Dendritic cell treated with granulocyte-macrophage colony-stimulating factor and Interleukin-4, amounts not matched to agents 40 ng/mL and 50 ng/mL, for 4 days (primary cell): ENCODE measurements around the gene ALG5.
A peak's percentile ranks its signal among the peaks of the same experiment; 100 is the strongest.

Source experiments
- H3K27ac Mint-ChIP-seq: one replicate; pipeline ENCODE4 v1.8.0; 2022; ENCODE audit warnings: mild to moderate bottlenecking, mixed read lengths
- H3K27me3 Mint-ChIP-seq: one replicate; pipeline ENCODE4 v1.8.0; 2022; ENCODE audit warnings: mild to moderate bottlenecking, mixed read lengths
- H3K36me3 Mint-ChIP-seq: one replicate; pipeline ENCODE4 v1.8.0; 2022; ENCODE audit warnings: low read depth, mixed read lengths
- H3K4me1 Mint-ChIP-seq: one replicate; pipeline ENCODE4 v1.8.0; 2022; ENCODE audit warnings: low read depth, mixed read lengths
- H3K4me3 Mint-ChIP-seq: one replicate; pipeline ENCODE4 v1.8.0; 2022; ENCODE audit warnings: mild to moderate bottlenecking, moderate library complexity, mixed read lengths
- H3K9me3 Mint-ChIP-seq: one replicate; pipeline ENCODE4 v1.8.0; 2022; ENCODE audit warnings: mixed read lengths
- intact Hi-C: fragments of 100-400 bp; cut with micrococcal nuclease; formaldehyde crosslinking; loops from one replicate; pipeline ENCODE4 v1.15.0; 2022

ALG5 gene

DNA sequence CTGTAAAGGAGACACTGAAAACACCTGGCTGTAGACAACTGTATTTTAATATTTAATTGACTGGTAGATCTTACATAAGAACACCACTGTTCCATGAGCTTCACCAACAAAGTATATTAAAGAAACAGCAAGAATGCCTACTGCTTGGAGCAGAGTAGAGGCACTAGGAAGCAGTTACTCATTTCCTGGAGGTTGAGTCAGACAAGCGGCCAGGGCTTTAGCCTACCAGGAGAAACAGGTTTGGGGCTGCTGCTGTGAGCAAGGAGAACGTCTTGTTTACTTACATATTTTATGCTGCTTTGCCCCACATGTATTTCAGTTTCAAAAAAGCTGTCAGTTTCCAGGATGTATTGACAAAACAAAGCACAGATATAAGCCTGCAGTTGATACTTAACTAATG, 33.4 kb downstream of the ALG5 start:
- Mint-ChIP-seq H3K27me3 (no peaks in the 10 kb centered on the region), H3K36me3 (peaks cover 55% of the 10 kb centered on the region), H3K4me1 (no peaks in the 10 kb centered on the region), H3K27ac (no peak overlapping the region), H3K9me3 (no peaks in the 10 kb centered on the region), H3K4me3 (no peak overlapping the region)
- intact Hi-C loops, result no loop called here

DNA sequence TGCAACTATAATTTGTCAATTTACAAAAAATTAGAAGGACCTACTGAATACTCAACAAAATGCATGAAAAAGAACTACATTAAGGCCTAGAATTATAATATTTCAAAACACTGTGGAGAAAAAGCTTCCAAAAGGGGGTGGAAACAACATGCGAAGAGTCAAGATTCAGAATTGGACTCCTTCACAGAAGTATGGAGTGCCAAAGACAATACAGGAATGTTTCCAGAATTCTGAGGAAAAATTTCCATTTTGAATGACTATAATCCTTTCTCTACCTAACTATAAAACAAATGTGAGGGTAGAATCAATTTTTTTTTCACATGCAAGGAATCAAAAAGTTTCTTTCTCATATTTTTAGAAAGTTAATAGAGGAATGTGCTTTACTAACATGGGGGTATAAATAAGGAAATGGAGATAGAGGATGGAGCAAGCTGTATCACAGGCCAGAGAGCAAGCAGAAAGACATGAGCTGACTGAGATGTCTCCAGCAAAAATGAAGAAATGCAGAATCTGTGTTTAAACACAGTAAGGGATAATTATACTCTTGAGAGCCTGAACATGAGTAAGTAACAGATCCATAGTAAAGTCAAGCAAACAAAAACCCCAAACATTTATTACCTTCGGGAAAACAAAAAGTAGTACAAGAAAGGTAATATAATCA, 39.6 kb downstream of the ALG5 start:
- no peaks in the 10 kb centered on the region for H3K4me1 Mint-ChIP-seq
- no peaks in the 10 kb centered on the region for H3K9me3 Mint-ChIP-seq
- no peak overlapping the region for H3K4me3 Mint-ChIP-seq
- H3K36me3 Mint-ChIP-seq, result peaks cover 65% of the 10 kb centered on the region
- no peaks in the 10 kb centered on the region for H3K27me3 Mint-ChIP-seq
- intact Hi-C loops, result no loop called here
- no peak overlapping the region for H3K27ac Mint-ChIP-seq

DNA sequence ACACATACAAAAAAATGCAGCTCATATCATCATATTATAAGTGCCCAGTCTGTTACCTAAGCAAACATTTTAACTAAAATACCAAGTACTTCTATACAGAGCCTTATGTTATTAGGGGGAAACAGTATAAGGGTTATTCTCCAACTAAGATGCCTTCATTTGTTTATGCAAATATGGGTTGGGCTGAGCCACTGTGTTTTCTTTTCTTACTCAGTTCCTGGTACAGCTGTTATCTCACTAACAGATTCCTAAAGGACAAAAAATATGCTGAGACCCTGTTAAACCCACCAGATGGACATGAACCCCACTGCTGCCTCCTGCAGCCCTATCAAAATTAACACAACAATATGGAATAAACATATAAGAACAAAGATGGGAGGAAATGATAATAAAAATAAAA, 44.6 kb downstream of the ALG5 start:
- no peaks in the 10 kb centered on the region for H3K9me3 Mint-ChIP-seq
- H3K27me3 Mint-ChIP-seq, result no peaks in the 10 kb centered on the region
- intact Hi-C loops, result no loop called here
- H3K27ac Mint-ChIP-seq, result no peak overlapping the region
- H3K4me3 Mint-ChIP-seq, result no peak overlapping the region
- no peaks in the 10 kb centered on the region for H3K4me1 Mint-ChIP-seq
- peaks cover 73% of the 10 kb centered on the region for H3K36me3 Mint-ChIP-seq

- no peaks in the 10 kb centered on the region for H3K27me3 Mint-ChIP-seq
- peaks cover 60% of the 10 kb centered on the region for H3K36me3 Mint-ChIP-seq
- intact Hi-C loops, result no loop called here
- H3K4me1 Mint-ChIP-seq, result no peaks in the 10 kb centered on the region
- no peak overlapping the region for H3K27ac Mint-ChIP-seq
- no peaks in the 10 kb centered on the region for H3K9me3 Mint-ChIP-seq
- no peak overlapping the region for H3K4me3 Mint-ChIP-seq
Measured at GRCh38 chr13:36950920-36951319, 48.2 kb downstream of the ALG5 start.

GRCh38 chr13:36950330-36950729, 48.8 kb downstream of the ALG5 start:
- Mint-ChIP-seq H3K4me1 (no peaks in the 10 kb centered on the region), H3K27me3 (no peaks in the 10 kb centered on the region), H3K9me3 (no peaks in the 10 kb centered on the region), H3K27ac (no peak overlapping the region), H3K36me3 (peaks cover 54% of the 10 kb centered on the region), H3K4me3 (no peak overlapping the region)
- intact Hi-C loops, result no loop called here

DNA sequence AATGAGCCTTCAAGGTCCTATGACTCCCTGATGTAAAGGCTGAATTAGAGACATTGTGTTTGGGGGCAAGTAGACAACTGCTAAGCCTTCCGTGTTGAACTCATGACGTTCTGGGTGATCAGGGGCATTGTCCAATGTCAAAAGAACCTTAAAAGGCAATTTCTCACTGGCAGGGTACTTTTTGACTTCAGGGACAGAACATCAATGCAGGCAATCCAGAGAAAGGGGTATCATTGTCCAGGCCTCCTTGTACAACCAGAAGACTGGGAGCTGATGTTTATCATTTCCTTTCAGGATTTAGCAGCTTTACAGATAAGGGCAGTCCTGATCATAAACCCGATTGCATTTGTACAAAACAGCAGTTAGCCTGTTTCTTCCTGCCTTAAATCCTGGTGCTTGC, 54.1 kb downstream of the ALG5 start:
- no peaks in the 10 kb centered on the region for H3K27me3 Mint-ChIP-seq
- no peaks in the 10 kb centered on the region for H3K4me1 Mint-ChIP-seq
- peaks cover 17% of the 10 kb centered on the region for H3K36me3 Mint-ChIP-seq
- H3K4me3 Mint-ChIP-seq, result no peak overlapping the region
- intact Hi-C loops, result no loop called here
- H3K9me3 Mint-ChIP-seq, result peaks cover 14% of the 10 kb centered on the region
- H3K27ac Mint-ChIP-seq, result no peak overlapping the region

GRCh38 chr13:36925603-36926002, 73.5 kb downstream of the ALG5 start:
- H3K9me3 Mint-ChIP-seq, result no peaks in the 10 kb centered on the region
- intact Hi-C loops, result no loop called here
- no peaks in the 10 kb centered on the region for H3K36me3 Mint-ChIP-seq
- H3K4me3 Mint-ChIP-seq, result no peak overlapping the region
- H3K27ac Mint-ChIP-seq, result no peak overlapping the region
- no peaks in the 10 kb centered on the region for H3K4me1 Mint-ChIP-seq
- peaks cover 20% of the 10 kb centered on the region for H3K27me3 Mint-ChIP-seq

DNA sequence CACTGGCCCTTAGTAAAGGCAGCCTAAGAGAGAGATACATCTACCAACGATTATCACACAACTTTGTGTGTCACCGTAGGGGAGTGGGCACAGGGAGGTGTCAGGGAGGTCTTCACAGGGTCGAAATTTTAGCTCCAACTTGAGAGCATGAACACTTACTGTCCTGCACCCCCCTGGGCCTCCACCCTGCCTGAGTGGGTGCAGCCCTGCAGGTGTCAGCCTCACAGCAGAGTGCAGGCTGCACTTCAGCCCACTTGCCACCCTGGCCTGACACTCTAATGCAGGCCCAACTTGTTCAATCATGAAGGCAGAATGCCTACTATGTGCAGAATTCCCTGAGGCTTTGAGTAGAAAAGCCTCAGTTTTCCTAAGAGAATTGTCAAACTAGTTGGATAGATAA, 75.1 kb downstream of the ALG5 start:
- H3K27me3 Mint-ChIP-seq, result peaks cover 30% of the 10 kb centered on the region
- intact Hi-C loops, result no loop called here
- no peaks in the 10 kb centered on the region for H3K36me3 Mint-ChIP-seq
- no peak overlapping the region for H3K4me3 Mint-ChIP-seq
- peaks cover 4% of the 10 kb centered on the region for H3K4me1 Mint-ChIP-seq
- H3K27ac Mint-ChIP-seq, result no peak overlapping the region
- H3K9me3 Mint-ChIP-seq, result no peaks in the 10 kb centered on the region

DNA sequence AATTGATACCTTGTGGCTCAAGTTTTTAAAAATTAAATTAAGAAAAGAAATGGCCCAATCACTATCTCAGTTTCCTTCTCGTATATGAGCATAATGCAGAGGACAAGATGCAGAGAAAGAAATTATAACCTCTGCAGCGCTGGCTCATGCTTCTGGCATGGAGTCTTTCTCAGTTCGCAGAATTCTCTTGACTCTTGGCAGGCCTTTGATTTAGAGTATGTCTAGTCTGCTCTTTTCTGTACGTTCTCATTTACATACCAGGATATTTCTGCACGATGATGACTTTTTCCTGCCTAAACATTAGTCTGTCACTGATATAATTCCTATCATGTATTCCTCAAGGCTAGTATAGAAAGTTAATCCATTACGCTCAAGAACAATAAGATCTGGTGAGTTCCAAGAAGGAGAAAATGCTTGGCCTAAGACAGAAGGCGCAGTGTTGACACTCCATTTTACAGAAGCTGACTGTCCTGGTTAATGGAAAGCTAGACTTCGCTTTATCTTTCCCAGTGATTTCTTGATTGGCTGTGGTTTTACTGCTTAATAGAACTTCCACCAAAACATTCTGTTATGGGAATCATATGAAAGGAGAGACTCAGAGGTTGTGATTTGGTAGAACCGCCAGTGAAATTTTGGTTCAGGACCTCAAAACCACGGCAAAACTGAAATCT, 77.4 kb downstream of the ALG5 start:
- intact Hi-C loops, result no loop called here
- peaks cover 45% of the 10 kb centered on the region for H3K27me3 Mint-ChIP-seq
- H3K4me3 Mint-ChIP-seq, result no peak overlapping the region
- H3K36me3 Mint-ChIP-seq, result no peaks in the 10 kb centered on the region
- H3K9me3 Mint-ChIP-seq, result no peaks in the 10 kb centered on the region
- no peak overlapping the region for H3K27ac Mint-ChIP-seq
- H3K4me1 Mint-ChIP-seq, result peaks cover 5% of the 10 kb centered on the region

- intact Hi-C loops, result no loop called here
- Mint-ChIP-seq H3K36me3 (no peaks in the 10 kb centered on the region), H3K4me1 (peaks cover 5% of the 10 kb centered on the region), H3K4me3 (peak overlapping the region; percentile 52), H3K9me3 (no peaks in the 10 kb centered on the region), H3K27me3 (peaks cover 51% of the 10 kb centered on the region), H3K27ac (no peak overlapping the region)
Measured at GRCh38 chr13:36920616-36921185, 78.4 kb downstream of the ALG5 start.

- H3K27ac Mint-ChIP-seq, result no peak within 1 kb of the TSS
- peak within 1 kb of the TSS; percentile 52 for H3K4me3 Mint-ChIP-seq
- H3K27me3 Mint-ChIP-seq, result peaks cover 53% of the 10 kb centered on the region
- intact Hi-C loops, result no loop called here
- no peaks in the 10 kb centered on the region for H3K9me3 Mint-ChIP-seq
- no peaks in the 10 kb centered on the region for H3K36me3 Mint-ChIP-seq
- peaks cover 5% of the 10 kb centered on the region for H3K4me1 Mint-ChIP-seq
Measured at GRCh38 chr13:36919833-36920615, 79.1 kb downstream of the ALG5 start, which contains the start of gene SMAD9. Gene SMAD9 (minus strand): TSS chr13:36920238. CDS start chr13:36879689, 40,549 bp downstream.

- Mint-ChIP-seq H3K27ac (no peak overlapping the region), H3K27me3 (peaks cover 55% of the 10 kb centered on the region), H3K4me1 (peaks cover 5% of the 10 kb centered on the region), H3K36me3 (no peaks in the 10 kb centered on the region), H3K9me3 (no peaks in the 10 kb centered on the region), H3K4me3 (peak overlapping the region; percentile 51)
- intact Hi-C loops, result no loop called here
Measured at GRCh38 chr13:36919171-36919832, 79.8 kb downstream of the ALG5 start.

- H3K4me3 Mint-ChIP-seq, result no peak overlapping the region
- peaks cover 5% of the 10 kb centered on the region for H3K4me1 Mint-ChIP-seq
- H3K27me3 Mint-ChIP-seq, result peaks cover 53% of the 10 kb centered on the region
- H3K36me3 Mint-ChIP-seq, result no peaks in the 10 kb centered on the region
- no peak overlapping the region for H3K27ac Mint-ChIP-seq
- intact Hi-C loops, result no loop called here
- no peaks in the 10 kb centered on the region for H3K9me3 Mint-ChIP-seq
Measured at GRCh38 chr13:36918246-36919131, 80.7 kb downstream of the ALG5 start.
